AG10803 (cell line): ENCODE data around the gene MPO.

Source experiments
- DNase-seq: peaks from one replicate; pipeline ENCODE4 v3.0.0; 2010; ENCODE audit warnings: low read depth
- H3K4me3 ChIP-seq: 2 replicates; pipeline ENCODE4 v1.5.1; 2011; ENCODE audit warnings: mild to moderate bottlenecking, low read length, control low read depth
- TF ChIP-seq, protein P1 (sequence below): conservative IDR thresholded peaks from 2 replicates; pipeline ENCODE4 v1.5.1; 2011; ENCODE audit warnings: mild to moderate bottlenecking, low read length, control low read depth, inconsistent platforms

The MPO gene

GRCh38 chr17:58322581-58323185 is 41.9 kb upstream of the MPO start:
- TF ChIP-seq, protein P1, sequence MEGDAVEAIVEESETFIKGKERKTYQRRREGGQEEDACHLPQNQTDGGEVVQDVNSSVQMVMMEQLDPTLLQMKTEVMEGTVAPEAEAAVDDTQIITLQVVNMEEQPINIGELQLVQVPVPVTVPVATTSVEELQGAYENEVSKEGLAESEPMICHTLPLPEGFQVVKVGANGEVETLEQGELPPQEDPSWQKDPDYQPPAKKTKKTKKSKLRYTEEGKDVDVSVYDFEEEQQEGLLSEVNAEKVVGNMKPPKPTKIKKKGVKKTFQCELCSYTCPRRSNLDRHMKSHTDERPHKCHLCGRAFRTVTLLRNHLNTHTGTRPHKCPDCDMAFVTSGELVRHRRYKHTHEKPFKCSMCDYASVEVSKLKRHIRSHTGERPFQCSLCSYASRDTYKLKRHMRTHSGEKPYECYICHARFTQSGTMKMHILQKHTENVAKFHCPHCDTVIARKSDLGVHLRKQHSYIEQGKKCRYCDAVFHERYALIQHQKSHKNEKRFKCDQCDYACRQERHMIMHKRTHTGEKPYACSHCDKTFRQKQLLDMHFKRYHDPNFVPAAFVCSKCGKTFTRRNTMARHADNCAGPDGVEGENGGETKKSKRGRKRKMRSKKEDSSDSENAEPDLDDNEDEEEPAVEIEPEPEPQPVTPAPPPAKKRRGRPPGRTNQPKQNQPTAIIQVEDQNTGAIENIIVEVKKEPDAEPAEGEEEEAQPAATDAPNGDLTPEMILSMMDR = no peak
- H3K4me3 ChIP-seq = no peak overlapping the region
- DNase-seq = no peak

GRCh38 chr17:58321571-58322525 is 41.1 kb upstream of the MPO start:
- TF ChIP-seq, protein P1 = no peak
- H3K4me3 ChIP-seq = no peak overlapping the region
- no peak for DNase-seq

GRCh38 chr17:58320570-58321323 is 40.0 kb upstream of the MPO start:
- DNase-seq = no peak
- H3K4me3 ChIP-seq = no peak overlapping the region
- TF ChIP-seq, protein P1 = no peak

- no peak for DNase-seq
- H3K4me3 ChIP-seq = no peak overlapping the region
- TF ChIP-seq, protein P1 = no peak
Observed at GRCh38 chr17:58320163-58320558, 39.4 kb upstream of the MPO start.

DNA sequence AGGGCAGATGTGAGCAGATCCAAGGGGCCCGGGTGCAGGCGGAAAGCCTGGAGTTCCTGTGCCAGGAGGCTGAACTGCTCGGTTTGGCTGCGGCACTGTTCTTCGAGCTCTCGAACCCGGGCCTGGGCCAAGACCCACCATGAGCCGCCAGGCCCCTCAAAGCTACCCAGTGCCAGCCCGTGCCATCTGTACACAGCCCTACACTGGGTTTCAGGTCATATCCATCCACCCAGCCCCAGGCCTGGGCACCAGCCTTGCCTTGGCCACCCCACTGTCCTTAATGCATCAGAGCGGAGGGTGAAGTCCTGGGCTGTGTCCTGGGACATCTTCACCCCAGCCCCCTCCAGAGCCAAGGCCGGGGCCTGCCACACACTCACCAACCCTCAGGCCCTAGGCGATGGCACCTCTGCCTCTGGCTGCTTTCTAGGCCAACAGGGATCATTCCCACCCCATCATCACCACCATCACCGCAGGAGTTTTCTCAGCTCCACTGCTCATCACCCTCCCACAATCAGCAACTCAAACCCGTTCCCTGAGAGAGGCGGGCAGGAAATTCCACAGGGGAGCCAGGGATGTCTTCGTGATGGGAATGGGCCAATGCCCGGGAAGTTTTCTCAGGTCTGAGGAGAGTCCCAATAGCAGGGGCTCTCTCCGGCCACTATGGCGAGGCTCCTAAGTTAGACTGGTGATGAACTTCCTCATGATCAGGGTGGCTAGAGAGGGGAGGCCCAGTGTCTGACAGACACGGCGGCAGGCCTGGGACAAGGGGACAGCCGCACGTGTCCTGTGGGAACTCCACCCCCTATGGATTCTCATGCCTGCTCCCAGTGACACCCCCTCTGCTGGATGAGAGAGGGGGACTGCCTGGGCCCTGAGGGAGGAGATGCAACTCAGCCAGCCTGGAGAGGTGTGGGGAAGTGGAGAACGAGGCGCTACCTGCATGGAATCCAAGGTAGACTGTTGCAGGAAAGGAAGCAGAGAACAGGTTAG is 38.7 kb upstream of the MPO start:
- no peak for DNase-seq
- TF ChIP-seq, protein P1 = no peak
- no peak overlapping the region for H3K4me3 ChIP-seq

- H3K4me3 ChIP-seq = no peak overlapping the region
- no peak for DNase-seq
- TF ChIP-seq, protein P1 = no peak
Observed at GRCh38 chr17:58318627-58319172, 38.0 kb upstream of the MPO start.
